Prostate gland (tissue), 2 donors: ENCODE measurements around the gene ZNF165. TPM values are rescaled to one million over a fixed set of nuclear protein-coding genes. Genes with fewer than 3 reads are reported as not detected.

Experiments used
- DNase-seq: peaks from one replicate; pipeline ENCODE4 v3.0.0-alpha.2; 2019; ENCODE audit warnings: low spot score
- H3K27ac ChIP-seq, 2 donors: fragments of 200-600 bp; sonication (generic); 2 replicates each; pipeline ENCODE4 v1.5.1; 2017 to 2019
- H3K27me3 ChIP-seq: fragments of 200-600 bp; sonication (generic); replicated peaks from 2 replicates; pipeline ENCODE4 v1.5.1; 2019; ENCODE audit not compliant: insufficient read depth
- H3K36me3 ChIP-seq, 2 donors: fragments of 200-600 bp; sonication (generic); 1 replicate in 1 of 2; 2 replicates in 1 of 2; pipeline versions ENCODE4 v1.5.1 to v1.8.1; 2017 to 2019
- H3K4me1 ChIP-seq: fragments of 200-600 bp; sonication (generic); replicated peaks from 2 replicates; pipeline ENCODE4 v1.5.1; 2019
- H3K4me3 ChIP-seq, 2 donors: fragments of 200-600 bp; sonication (generic); 2 replicates each; pipeline ENCODE4 v1.5.1; 2017 to 2019
- H3K9me3 ChIP-seq: fragments of 200-600 bp; sonication (generic); 2 replicates; pipeline ENCODE4 v1.5.1; 2017
- POLR2A ChIP-seq: fragments of 450-650 bp; IDR thresholded peaks from one replicate; pipeline ENCODE4 v1.6.1; 2016; ENCODE audit warnings: antibody characterized with exemption, mild to moderate bottlenecking
- POLR2AphosphoS5 ChIP-seq: sonication (generic); formaldehyde crosslinking; IDR thresholded peaks from one replicate; pipeline ENCODE4 v1.6.1; 2017; ENCODE audit warnings: antibody characterized with exemption
- WGBS: methylation state at CpG from one replicate; pipeline ENCODE4 v1.1.5; 2018; 5-methylcytosine and 5-hydroxymethylcytosine counted together
- intact Hi-C: fragments of 100-400 bp; cut with DNase I; formaldehyde crosslinking; loops from one replicate; pipeline ENCODE4 v1.14.2; 2022
- total RNA-seq, 2 donors: library from RNA; depleted of rRNA; stranded (reverse); fragments of >200 nt; gene quantifications; one replicate each; pipeline ENCODE4 v1.1.0, GENCODE V29; 2016
- TF ChIP-seq, protein P1 (sequence below), 4 experiments: fragments of 200-600 bp in 2 of 4; fragments of 450-650 bp in 2 of 4; sonication (generic) in 2 of 4; IDR thresholded peaks; 1 replicate in 3 of 4; 2 replicates in 1 of 4; pipeline ENCODE4 v1.5.1; 2016 to 2019; ENCODE audit warnings: antibody characterized with exemption in 4 of 4, mild to moderate bottlenecking in 2 of 4, moderate library complexity in 2 of 4

Gene ZNF165
- total RNA-seq, 2 donors from 2014 or later: 1.3 to 1.8 TPM

DNA sequence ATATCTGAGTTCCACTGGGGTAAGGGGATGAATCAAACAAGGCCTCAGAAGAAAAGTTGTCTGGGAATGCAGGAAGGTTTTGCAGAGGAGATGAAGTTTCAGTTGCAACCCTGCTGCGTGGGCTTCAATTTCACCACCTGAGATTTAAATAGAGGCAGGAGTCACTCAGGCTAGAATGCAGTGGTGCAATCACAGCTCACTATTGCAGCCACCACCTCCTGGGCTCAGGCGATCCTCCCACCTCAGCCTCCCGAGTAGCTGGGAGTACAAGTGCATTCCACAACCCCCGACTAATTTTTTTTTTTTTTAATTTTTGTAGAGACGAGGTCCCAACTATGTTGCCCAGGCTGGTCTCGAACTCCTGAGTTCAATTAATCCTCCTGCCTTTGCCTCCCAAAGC, 1.5 kb upstream of the ZNF165 start:
- TF ChIP-seq POLR2A (no peak), POLR2AphosphoS5 (no peak)
- TF ChIP-seq, protein P1, sequence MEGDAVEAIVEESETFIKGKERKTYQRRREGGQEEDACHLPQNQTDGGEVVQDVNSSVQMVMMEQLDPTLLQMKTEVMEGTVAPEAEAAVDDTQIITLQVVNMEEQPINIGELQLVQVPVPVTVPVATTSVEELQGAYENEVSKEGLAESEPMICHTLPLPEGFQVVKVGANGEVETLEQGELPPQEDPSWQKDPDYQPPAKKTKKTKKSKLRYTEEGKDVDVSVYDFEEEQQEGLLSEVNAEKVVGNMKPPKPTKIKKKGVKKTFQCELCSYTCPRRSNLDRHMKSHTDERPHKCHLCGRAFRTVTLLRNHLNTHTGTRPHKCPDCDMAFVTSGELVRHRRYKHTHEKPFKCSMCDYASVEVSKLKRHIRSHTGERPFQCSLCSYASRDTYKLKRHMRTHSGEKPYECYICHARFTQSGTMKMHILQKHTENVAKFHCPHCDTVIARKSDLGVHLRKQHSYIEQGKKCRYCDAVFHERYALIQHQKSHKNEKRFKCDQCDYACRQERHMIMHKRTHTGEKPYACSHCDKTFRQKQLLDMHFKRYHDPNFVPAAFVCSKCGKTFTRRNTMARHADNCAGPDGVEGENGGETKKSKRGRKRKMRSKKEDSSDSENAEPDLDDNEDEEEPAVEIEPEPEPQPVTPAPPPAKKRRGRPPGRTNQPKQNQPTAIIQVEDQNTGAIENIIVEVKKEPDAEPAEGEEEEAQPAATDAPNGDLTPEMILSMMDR (IDR thresholded peaks at IDR 0.05): no peak

DNA sequence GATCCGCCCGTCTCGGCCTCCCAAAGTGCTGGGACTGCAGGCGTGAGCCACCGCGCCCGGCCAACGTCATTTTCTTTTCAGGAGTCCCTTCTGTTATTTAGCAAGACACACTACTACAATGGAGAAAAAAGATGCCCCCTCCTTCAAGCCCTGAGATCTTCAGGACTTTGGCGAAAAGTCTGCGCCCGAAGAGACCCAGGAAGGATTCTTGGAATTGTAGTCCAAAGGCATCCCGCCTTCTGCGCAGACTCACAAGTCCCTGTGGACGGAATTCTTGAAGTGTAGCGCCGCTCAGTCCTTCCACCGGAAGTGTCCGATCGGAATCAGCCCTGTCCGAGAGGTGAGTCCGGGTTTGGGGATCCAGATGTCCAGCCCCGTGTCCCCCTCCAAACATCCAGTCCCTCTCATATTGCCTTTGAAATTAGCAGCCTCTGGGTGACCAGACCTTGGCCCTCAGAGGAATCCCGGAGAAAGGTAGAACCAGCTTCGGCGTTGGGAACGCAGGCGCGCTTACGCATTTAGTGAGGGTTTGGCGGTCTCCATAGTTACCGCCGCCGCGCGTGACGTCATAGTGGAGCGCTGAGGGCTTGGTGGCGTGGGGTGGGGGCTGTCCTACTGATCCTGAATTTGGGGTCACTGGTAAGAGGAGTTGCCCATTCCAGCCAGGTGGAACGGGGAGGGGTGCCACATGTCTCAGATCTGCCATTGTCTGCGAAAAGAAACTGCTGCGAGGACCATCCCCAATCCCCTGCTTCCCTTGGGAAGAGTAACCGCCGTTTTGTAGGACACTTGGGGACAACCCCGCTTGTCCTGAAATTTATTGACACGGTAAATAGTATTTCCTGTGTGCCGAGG, 490 bp downstream of the ZNF165 start:
- no peaks in the 10 kb centered on the region for H3K4me1 ChIP-seq
- intact Hi-C loops: loop anchor here (2.0 kb wide), 1 partner anchor 56 kb away; no protein-coding TSS in a partner anchor
- no peaks in the 10 kb centered on the region for H3K9me3 ChIP-seq
- DNase-seq: peak; percentile 93
- H3K36me3 ChIP-seq: no peaks in the 10 kb centered on the region
- TF ChIP-seq POLR2A (no peak), POLR2AphosphoS5 (peak; percentile 96)
- peak overlapping the region; percentile 49 to 53 for H3K4me3 ChIP-seq
- H3K27ac ChIP-seq: peak overlapping the region; percentile 78 to 79
- 1% methylated on average over 46 of the region's 46 CpGs for WGBS
- H3K27me3 ChIP-seq: no peaks in the 10 kb centered on the region

More for the DNA sequence above, 1.5 kb upstream of the ZNF165 start:
- Histone ChIP-seq H3K27ac (no peak overlapping the region), H3K4me3 (no peak overlapping the region), H3K4me1 (no peaks in the 10 kb centered on the region), H3K9me3 (no peaks in the 10 kb centered on the region), H3K36me3 (no peaks in the 10 kb centered on the region), H3K27me3 (no peaks in the 10 kb centered on the region)
- intact Hi-C loops: no loop called here
- 90% methylated on average over 6 of the region's 6 CpGs for WGBS
- no peak for DNase-seq

DNA sequence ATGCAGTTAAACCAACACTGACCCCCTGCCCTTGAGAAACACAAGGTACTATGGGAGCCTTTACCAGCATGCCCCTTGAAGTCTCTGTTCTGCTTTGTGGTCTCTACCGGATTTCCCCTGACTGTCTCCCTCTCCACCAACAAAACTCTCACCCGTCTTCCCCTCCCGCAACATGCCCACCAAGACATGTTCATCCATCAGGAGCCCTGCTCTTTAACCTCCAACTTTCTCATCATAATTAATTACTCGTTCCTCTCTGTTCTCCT, 1.1 kb downstream of the ZNF165 start:
- H3K27ac ChIP-seq: peak overlapping the region; percentile 78 to 79
- intact Hi-C loops: loop anchor here (2.0 kb wide), 1 partner anchor 55 kb away; no protein-coding TSS in a partner anchor
- H3K36me3 ChIP-seq: no peaks in the 10 kb centered on the region
- no peaks in the 10 kb centered on the region for H3K9me3 ChIP-seq
- no peak for DNase-seq
- H3K4me1 ChIP-seq: no peaks in the 10 kb centered on the region
- no peaks in the 10 kb centered on the region for H3K27me3 ChIP-seq
- H3K4me3 ChIP-seq: peak overlapping the region; percentile 49 to 53
- 15% methylated on average over 4 of the region's 4 CpGs for WGBS
- TF ChIP-seq POLR2A (no peak), POLR2AphosphoS5 (no peak)
- TF ChIP-seq, protein P1 (IDR thresholded peaks at IDR 0.05): no peak

DNA sequence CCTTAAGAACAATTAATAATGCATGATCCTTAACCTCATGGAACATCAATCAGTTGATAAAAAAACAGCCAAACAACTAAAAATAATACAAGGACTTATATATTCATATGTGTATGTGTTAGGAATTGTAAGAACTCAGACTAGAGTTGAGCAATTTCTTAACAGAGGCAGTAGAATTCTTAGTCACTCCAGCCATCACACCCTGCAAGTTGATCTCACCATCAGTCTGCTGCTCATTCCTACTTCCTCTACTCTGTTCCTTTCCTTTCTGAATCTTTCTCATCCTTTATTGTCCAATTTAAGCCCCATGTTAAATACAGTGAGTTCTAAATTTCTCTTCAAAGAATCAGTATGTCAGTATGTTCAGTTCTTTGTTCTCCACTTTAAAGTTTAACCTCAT, 2.6 kb downstream of the ZNF165 start:
- Histone ChIP-seq H3K4me1 (no peaks in the 10 kb centered on the region), H3K9me3 (no peaks in the 10 kb centered on the region), H3K27me3 (no peaks in the 10 kb centered on the region), H3K36me3 (no peaks in the 10 kb centered on the region), H3K4me3 (no peak overlapping the region), H3K27ac (no peak overlapping the region)
- DNase-seq: no peak
- no peak for TF ChIP-seq POLR2AphosphoS5
- TF ChIP-seq, protein P1 (IDR thresholded peaks at IDR 0.05): no peak
- no peak for TF ChIP-seq POLR2A
- intact Hi-C loops: no loop called here

DNA sequence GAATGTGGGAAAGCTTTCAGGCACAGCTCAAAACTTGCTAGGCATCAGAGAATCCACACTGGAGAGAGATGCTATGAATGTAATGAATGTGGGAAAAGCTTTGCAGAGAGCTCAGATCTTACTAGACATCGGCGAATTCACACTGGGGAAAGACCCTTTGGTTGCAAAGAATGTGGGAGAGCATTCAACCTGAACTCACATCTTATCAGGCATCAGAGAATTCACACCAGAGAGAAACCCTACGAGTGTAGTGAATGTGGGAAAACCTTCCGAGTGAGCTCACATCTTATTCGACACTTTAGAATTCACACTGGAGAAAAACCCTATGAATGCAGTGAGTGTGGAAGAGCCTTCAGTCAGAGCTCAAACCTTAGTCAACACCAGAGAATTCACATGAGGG, 8.7 kb downstream of the ZNF165 start:
- no peak overlapping the region for H3K27ac ChIP-seq
- peaks cover 0 to 4% of the 10 kb centered on the region in 2 donors for H3K36me3 ChIP-seq
- intact Hi-C loops: no loop called here

More for the DNA sequence above, 8.7 kb downstream of the ZNF165 start:
- DNase-seq: no peak
- H3K9me3 ChIP-seq: no peaks in the 10 kb centered on the region
- H3K4me1 ChIP-seq: no peaks in the 10 kb centered on the region
- no peaks in the 10 kb centered on the region for H3K27me3 ChIP-seq
- WGBS: 99% methylated on average over 5 of the region's 5 CpGs
- TF ChIP-seq POLR2A: no peak
- TF ChIP-seq, protein P1 (IDR thresholded peaks at IDR 0.05): no peak
- H3K4me3 ChIP-seq: no peak overlapping the region
